ENCODE data around the gene TTC7B. TPM values are rescaled to one million over a fixed set of nuclear protein-coding genes. Genes with fewer than 3 reads are reported as not detected.

The TTC7B gene
- total RNA-seq, 1 donor from 2014 or later, result 46.6 TPM

- Mint-ChIP-seq H3K4me3 (ENCODE audit: low read depth) (no peak overlapping the region), H3K4me1 (ENCODE audit: low read depth) (no peaks in the 10 kb centered on the region), H3K36me3 (ENCODE audit: insufficient read depth) (no peaks in the 10 kb centered on the region), H3K27me3 (no peaks in the 10 kb centered on the region), H3K27ac (no peak overlapping the region), H3K9me3 (ENCODE audit: low read depth) (peaks cover 12% of the 10 kb centered on the region)
- no peak for TF ChIP-seq CTCF (IDR thresholded peaks at IDR 0.05; ENCODE audit: unreplicated experiment)
- no peak for DNase-seq (ENCODE audit: low spot score, unreplicated experiment)
Measured at GRCh38 chr14:90484291-90484690, 331.9 kb downstream of the TTC7B start.

GRCh38 chr14:90483571-90483974 is 332.7 kb downstream of the TTC7B start:
- no peak overlapping the region for H3K27ac Mint-ChIP-seq
- H3K9me3 Mint-ChIP-seq (ENCODE audit: low read depth), result peaks cover 12% of the 10 kb centered on the region
- H3K4me1 Mint-ChIP-seq (ENCODE audit: low read depth), result no peaks in the 10 kb centered on the region
- no peak for DNase-seq (ENCODE audit: low spot score, unreplicated experiment)
- H3K27me3 Mint-ChIP-seq, result no peaks in the 10 kb centered on the region
- TF ChIP-seq CTCF (IDR thresholded peaks at IDR 0.05; ENCODE audit: unreplicated experiment), result no peak
- no peaks in the 10 kb centered on the region for H3K36me3 Mint-ChIP-seq (ENCODE audit: insufficient read depth)
- no peak overlapping the region for H3K4me3 Mint-ChIP-seq (ENCODE audit: low read depth)

- Mint-ChIP-seq H3K4me1 (ENCODE audit: low read depth) (no peaks in the 10 kb centered on the region), H3K9me3 (ENCODE audit: low read depth) (peaks cover 12% of the 10 kb centered on the region), H3K27ac (no peak overlapping the region), H3K4me3 (ENCODE audit: low read depth) (no peak overlapping the region), H3K36me3 (ENCODE audit: insufficient read depth) (no peaks in the 10 kb centered on the region), H3K27me3 (no peaks in the 10 kb centered on the region)
- DNase-seq (ENCODE audit: low spot score, unreplicated experiment), result no peak
- no peak for TF ChIP-seq CTCF (IDR thresholded peaks at IDR 0.05; ENCODE audit: unreplicated experiment)
Measured at GRCh38 chr14:90483117-90483516, 333.1 kb downstream of the TTC7B start.

GRCh38 chr14:90475298-90475697 is 340.9 kb downstream of the TTC7B start:
- no peak for TF ChIP-seq CTCF (IDR thresholded peaks at IDR 0.05; ENCODE audit: unreplicated experiment)
- Mint-ChIP-seq H3K27me3 (no peaks in the 10 kb centered on the region), H3K4me1 (ENCODE audit: low read depth) (no peaks in the 10 kb centered on the region), H3K36me3 (ENCODE audit: insufficient read depth) (peaks cover 1% of the 10 kb centered on the region), H3K9me3 (ENCODE audit: low read depth) (peaks cover 39% of the 10 kb centered on the region), H3K4me3 (ENCODE audit: low read depth) (no peak overlapping the region), H3K27ac (no peak overlapping the region)
- no peak for DNase-seq (ENCODE audit: low spot score, unreplicated experiment)

Other genes starting within 250 kb of the TTC7B start
- 3.8 and 4.4 TPM in 2 replicates for gene RPS6KA5, start 244.2 kb upstream of the TTC7B start, total RNA-seq